CD14-positive monocyte (primary cell): Measurements from ENCODE around the gene PIGH. TPM values are rescaled to one million over a fixed set of nuclear protein-coding genes. Genes with fewer than 3 reads are reported as not detected.

Experiments
- DNase-seq, 3 donors: peaks; one replicate each; pipeline ENCODE4 v3.0.0-alpha.2; 2011 to 2022
- H2AFZ ChIP-seq: 2 replicates; pipeline ENCODE4 v1.6.0; 2012; ENCODE audit warnings: mild to moderate bottlenecking, low read depth, low read length, inconsistent platforms; ENCODE audit not compliant: insufficient read depth, poor library complexity, severe bottlenecking
- H3K27ac ChIP-seq, 2 donors: 1 replicate in 1 of 2; 2 replicates in 1 of 2; pipeline ENCODE4 v1.5.1; 2012 to 2013; ENCODE audit warnings: low read length in 2 of 2, control low read depth in 1 of 2, inconsistent platforms in 1 of 2, low read depth in 1 of 2, mild to moderate bottlenecking in 1 of 2
- H3K27me3 ChIP-seq, 2 donors: one replicate each; pipeline versions ENCODE4 v1.6.0 to v1.6.1; 2011 to 2013; ENCODE audit warnings: low read length in 2 of 2; ENCODE audit not compliant: control insufficient read depth in 2 of 2, insufficient read depth in 2 of 2
- H3K36me3 ChIP-seq, 2 donors: replicated peaks in 1 of 2; 1 replicate in 1 of 2; 2 replicates in 1 of 2; pipeline versions ENCODE4 v1.5.1 to v1.6.1; 2012 to 2013; ENCODE audit warnings: low read length in 2 of 2, control low read depth in 1 of 2, inconsistent platforms in 1 of 2, mild to moderate bottlenecking in 1 of 2; ENCODE audit not compliant: insufficient read depth in 2 of 2, control insufficient read depth in 1 of 2
- H3K4me1 ChIP-seq, 2 donors: 1 replicate in 1 of 2; 2 replicates in 1 of 2; pipeline versions ENCODE4 v1.5.1 to v1.6.1; 2012 to 2013; ENCODE audit warnings: low read length in 2 of 2, control low read depth in 1 of 2, inconsistent platforms in 1 of 2, mild to moderate bottlenecking in 1 of 2, moderate library complexity in 1 of 2; ENCODE audit not compliant: insufficient read depth in 2 of 2, control insufficient read depth in 1 of 2
- H3K4me2 ChIP-seq: replicated peaks from 2 replicates; pipeline ENCODE3; 2012; ENCODE audit warnings: low read length, moderate library complexity, mild to moderate bottlenecking; ENCODE audit not compliant: poor library complexity, severe bottlenecking; ENCODE audit errors: extremely low read depth
- H3K4me3 ChIP-seq, 3 experiments: fragments of 200-600 bp in 1 of 3; sonication (generic) in 1 of 3; replicated peaks in 1 of 3; 1 replicate in 2 of 3; 2 replicates in 1 of 3; pipeline ENCODE4 v1.5.1; 2011 to 2013; ENCODE audit warnings: low read length in 3 of 3, mild to moderate bottlenecking in 3 of 3, control low read depth in 2 of 3, low read depth in 2 of 3, inconsistent platforms in 1 of 3, moderate library complexity in 1 of 3
- H3K79me2 ChIP-seq: 2 replicates; pipeline ENCODE4 v1.6.0; 2012; ENCODE audit warnings: mild to moderate bottlenecking, control low read depth, inconsistent platforms, low read length, moderate library complexity; ENCODE audit not compliant: insufficient read depth
- H3K9ac ChIP-seq: 2 replicates; pipeline ENCODE4 v1.6.0; 2017; ENCODE audit warnings: low read length, mild to moderate bottlenecking; ENCODE audit not compliant: insufficient read depth, poor library complexity, severe bottlenecking
- H3K9me3 ChIP-seq, 2 donors: replicated peaks in 1 of 2; 1 replicate in 1 of 2; 2 replicates in 1 of 2; pipeline versions ENCODE4 v1.5.1 to v1.6.1; 2012 to 2013; ENCODE audit warnings: low read length in 2 of 2, control low read depth in 1 of 2; ENCODE audit not compliant: control insufficient read depth in 1 of 2, insufficient read depth in 1 of 2
- H4K20me1 ChIP-seq: 2 replicates; pipeline ENCODE4 v1.6.0; 2012; ENCODE audit warnings: mild to moderate bottlenecking, low read length, control low read depth, moderate library complexity; ENCODE audit not compliant: insufficient read depth
- H3K27ac Mint-ChIP-seq, 7 donors: one replicate each; pipeline ENCODE4 v1.8.0; 2020; ENCODE audit warnings: mild to moderate bottlenecking in 7 of 7, mixed read lengths in 7 of 7, moderate library complexity in 6 of 7, inconsistent platforms in 2 of 7
- H3K27me3 Mint-ChIP-seq, 3 donors: one replicate each; pipeline ENCODE4 v1.8.0; 2021 to 2022; ENCODE audit warnings: low read depth in 3 of 3, mild to moderate bottlenecking in 3 of 3, mixed read lengths in 3 of 3, moderate library complexity in 3 of 3, inconsistent platforms in 1 of 3
- H3K36me3 Mint-ChIP-seq, 2 donors: one replicate each; pipeline ENCODE4 v1.8.0; 2020; ENCODE audit warnings: mixed read lengths in 2 of 2, inconsistent platforms in 1 of 2, mild to moderate bottlenecking in 1 of 2
- H3K4me1 Mint-ChIP-seq: one replicate; pipeline ENCODE4 v1.8.0; 2020; ENCODE audit warnings: mild to moderate bottlenecking, mixed read lengths
- H3K4me3 Mint-ChIP-seq, 2 donors: one replicate each; pipeline ENCODE4 v1.8.0; 2020; ENCODE audit warnings: mild to moderate bottlenecking in 2 of 2, mixed read lengths in 2 of 2, moderate library complexity in 1 of 2
- H3K9me3 Mint-ChIP-seq, 7 donors: one replicate each; pipeline ENCODE4 v1.8.0; 2020 to 2022; ENCODE audit warnings: mixed read lengths in 7 of 7, mild to moderate bottlenecking in 6 of 7, moderate library complexity in 6 of 7, inconsistent platforms in 2 of 7
- WGBS: methylation state at CpG from one replicate; pipeline ENCODE4 v1.1.5; 2013; ENCODE audit warnings: missing lambda C conversion rate; ENCODE audit not compliant: insufficient coverage; 5-methylcytosine and 5-hydroxymethylcytosine counted together
- intact Hi-C, 2 donors: fragments of 100-400 bp; cut with micrococcal nuclease; formaldehyde crosslinking; loops; one replicate each; pipeline versions ENCODE4 v1.15.0 to v1.15.1; 2023
- polyA plus RNA-seq, 3 donors: library from polyadenylated mRNA; depleted of rRNA in 1 of 3; unstranded in 2 of 3; stranded (reverse) in 1 of 3; fragments of 300-500 nt in 2 of 3; fragments of >200 nt in 1 of 3; fragmentation: Illumina TruSeq in 2 of 3; gene quantifications; 1 replicate in 2 of 3; 2 replicates in 1 of 3; pipeline ENCODE4 v1.2.3, GENCODE V29; 2012 to 2021
- TF ChIP-seq, protein P1 (sequence below): fragments of 200-600 bp; IDR thresholded peaks from one replicate; pipeline ENCODE4 v1.8.0; 2022; ENCODE audit warnings: antibody characterized with exemption, mild to moderate bottlenecking

PIGH gene
- polyA plus RNA-seq, 3 donors: 14.6 to 35.5 (median 18.0) TPM

GRCh38 chr14:67551940-67552339 lies 48.1 kb downstream of the PIGH start:
- Mint-ChIP-seq H3K27me3 (peaks cover 2 to 21% (median 4%) of the 10 kb centered on the region in 3 donors), H3K4me3 (no peak overlapping the region), H3K36me3 (no peaks in the 10 kb centered on the region), H3K27ac (no peak overlapping the region), H3K9me3 (no peaks in the 10 kb centered on the region), H3K4me1 (peaks cover 5% of the 10 kb centered on the region)
- no peak for DNase-seq
- TF ChIP-seq, protein P1, sequence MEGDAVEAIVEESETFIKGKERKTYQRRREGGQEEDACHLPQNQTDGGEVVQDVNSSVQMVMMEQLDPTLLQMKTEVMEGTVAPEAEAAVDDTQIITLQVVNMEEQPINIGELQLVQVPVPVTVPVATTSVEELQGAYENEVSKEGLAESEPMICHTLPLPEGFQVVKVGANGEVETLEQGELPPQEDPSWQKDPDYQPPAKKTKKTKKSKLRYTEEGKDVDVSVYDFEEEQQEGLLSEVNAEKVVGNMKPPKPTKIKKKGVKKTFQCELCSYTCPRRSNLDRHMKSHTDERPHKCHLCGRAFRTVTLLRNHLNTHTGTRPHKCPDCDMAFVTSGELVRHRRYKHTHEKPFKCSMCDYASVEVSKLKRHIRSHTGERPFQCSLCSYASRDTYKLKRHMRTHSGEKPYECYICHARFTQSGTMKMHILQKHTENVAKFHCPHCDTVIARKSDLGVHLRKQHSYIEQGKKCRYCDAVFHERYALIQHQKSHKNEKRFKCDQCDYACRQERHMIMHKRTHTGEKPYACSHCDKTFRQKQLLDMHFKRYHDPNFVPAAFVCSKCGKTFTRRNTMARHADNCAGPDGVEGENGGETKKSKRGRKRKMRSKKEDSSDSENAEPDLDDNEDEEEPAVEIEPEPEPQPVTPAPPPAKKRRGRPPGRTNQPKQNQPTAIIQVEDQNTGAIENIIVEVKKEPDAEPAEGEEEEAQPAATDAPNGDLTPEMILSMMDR: no peak
- no peak overlapping the region for H3K4me2 ChIP-seq
- H2AFZ ChIP-seq: no peak overlapping the region
- H3K79me2 ChIP-seq: no peaks in the 10 kb centered on the region
- WGBS: 92% methylated on average over 2 of the region's 3 CpGs
- H4K20me1 ChIP-seq: no peaks in the 10 kb centered on the region
- no peak overlapping the region for H3K4me3 ChIP-seq
- no peaks in the 10 kb centered on the region for H3K27me3 ChIP-seq
- H3K9ac ChIP-seq: no peak overlapping the region
- no peaks in the 10 kb centered on the region for H3K4me1 ChIP-seq
- intact Hi-C loops: no loop called here
- no peak overlapping the region for H3K27ac ChIP-seq
- no peaks in the 10 kb centered on the region for H3K36me3 ChIP-seq
- H3K9me3 ChIP-seq: no peaks in the 10 kb centered on the region

- no peak overlapping the region for H3K27ac Mint-ChIP-seq
Observed at GRCh38 chr14:67551123-67551522, 48.9 kb downstream of the PIGH start.

More at GRCh38 chr14:67551123-67551522, 48.9 kb downstream of the PIGH start:
- 80% methylated on average over 1 of the region's 3 CpGs for WGBS
- no peak overlapping the region for H3K9ac ChIP-seq
- H3K27me3 ChIP-seq: peaks cover 0 to under 1% of the 10 kb centered on the region in 2 donors
- no peak overlapping the region for H2AFZ ChIP-seq
- Mint-ChIP-seq H3K27me3 (peaks cover 1 to 22% (median 6%) of the 10 kb centered on the region in 3 donors), H3K4me3 (no peak overlapping the region), H3K4me1 (peaks cover 5% of the 10 kb centered on the region), H3K36me3 (no peaks in the 10 kb centered on the region), H3K9me3 (peaks cover 0 to 3% (median 0%) of the 10 kb centered on the region in 7 donors)
- H3K4me3 ChIP-seq: no peak overlapping the region
- H4K20me1 ChIP-seq: no peaks in the 10 kb centered on the region
- TF ChIP-seq, protein P1: no peak
- DNase-seq: no peak
- no peaks in the 10 kb centered on the region for H3K9me3 ChIP-seq
- no peaks in the 10 kb centered on the region for H3K36me3 ChIP-seq
- no peak overlapping the region for H3K4me2 ChIP-seq
- H3K4me1 ChIP-seq: no peaks in the 10 kb centered on the region
- intact Hi-C loops: no loop called here
- no peaks in the 10 kb centered on the region for H3K79me2 ChIP-seq
- H3K27ac ChIP-seq: no peak overlapping the region
